ENCODE measurements around the gene NBAS.

Gene NBAS

GRCh38 chr2:15187702-15188101, 373.4 kb downstream of the NBAS start:
- DNase-seq, result no peak

GRCh38 chr2:15186118-15186517, 375.0 kb downstream of the NBAS start:
- no peak for DNase-seq

- DNase-seq, result no peak
These were observed 376.6 kb downstream of the NBAS start for GRCh38 chr2:15184491-15184890.

GRCh38 chr2:15182275-15182674, 378.9 kb downstream of the NBAS start:
- DNase-seq, result no peak

- no peak for DNase-seq
These were observed 379.9 kb downstream of the NBAS start for GRCh38 chr2:15181092-15181745.

GRCh38 chr2:15180379-15180778, 380.8 kb downstream of the NBAS start:
- no peak for DNase-seq

- no peak for DNase-seq
These were observed 382.2 kb downstream of the NBAS start for GRCh38 chr2:15178946-15179345.

GRCh38 chr2:15177103-15177502, 384.0 kb downstream of the NBAS start:
- no peak for DNase-seq

- DNase-seq, result no peak
These were observed 384.5 kb downstream of the NBAS start for GRCh38 chr2:15176604-15177003.

- DNase-seq, result no peak
These were observed 386.6 kb downstream of the NBAS start for GRCh38 chr2:15174567-15174966.

GRCh38 chr2:15173501-15173900, 387.6 kb downstream of the NBAS start:
- DNase-seq, result no peak

- no peak for DNase-seq
These were observed 388.3 kb downstream of the NBAS start for GRCh38 chr2:15172825-15173224.

GRCh38 chr2:15170070-15170775, 390.9 kb downstream of the NBAS start:
- DNase-seq, result no peak

- no peak for DNase-seq
These were observed 391.6 kb downstream of the NBAS start for GRCh38 chr2:15169326-15170069.

GRCh38 chr2:15168116-15168515, 393.0 kb downstream of the NBAS start:
- DNase-seq, result no peak

GRCh38 chr2:15166878-15167277, 394.3 kb downstream of the NBAS start:
- DNase-seq, result no peak

- DNase-seq, result no peak
These were observed 397.8 kb downstream of the NBAS start for GRCh38 chr2:15163326-15163725.

- DNase-seq, result no peak
These were observed 398.5 kb downstream of the NBAS start for GRCh38 chr2:15162620-15163019.

GRCh38 chr2:15160201-15160991, 400.7 kb downstream of the NBAS start:
- DNase-seq, result no peak

GRCh38 chr2:15159751-15160177, 401.4 kb downstream of the NBAS start:
- peak; percentile 62 for DNase-seq

- DNase-seq, result no peak
These were observed 401.9 kb downstream of the NBAS start for GRCh38 chr2:15159206-15159605.

- no peak for DNase-seq
These were observed 402.6 kb downstream of the NBAS start for GRCh38 chr2:15158532-15158931.

- peak; percentile 45 for DNase-seq
These were observed 403.0 kb downstream of the NBAS start for GRCh38 chr2:15158100-15158499.

Data from NCI-H345 (cell line).